GM19025 (cell line): ENCODE data around the gene NDUFA8.

Experiments used
- ATAC-seq: cut with Tn5 transposase; IDR thresholded peaks from one replicate; pipeline ENCODE4 v1.9.1; 2021; ENCODE audit warnings: mild to moderate bottlenecking, low read depth, moderate library complexity; ENCODE audit not compliant: unreplicated experiment

NDUFA8 gene

GRCh38 chr9:122107291-122107805 lies 52.2 kb downstream of the NDUFA8 start:
- no peak for ATAC-seq

- no peak for ATAC-seq
Measured at GRCh38 chr9:122106576-122106975, 53.0 kb downstream of the NDUFA8 start.

DNA sequence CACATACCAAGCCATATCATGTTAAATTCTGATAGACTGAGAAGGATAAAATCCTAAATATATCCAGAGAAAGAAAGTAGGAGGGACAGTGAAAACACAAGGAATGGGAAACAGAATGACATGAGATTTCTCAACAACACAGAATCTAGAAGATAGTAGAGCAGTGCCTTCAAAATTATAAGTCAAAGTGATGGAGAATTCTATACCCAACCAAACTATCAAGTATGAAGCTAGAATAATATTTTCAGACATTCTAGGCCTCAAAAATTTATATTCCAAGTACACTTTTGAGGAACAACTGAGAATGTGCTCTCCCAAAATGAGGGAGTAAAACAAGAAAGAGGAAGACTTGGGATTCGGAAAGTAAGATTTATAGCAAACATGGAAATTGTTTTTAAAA lies 55.6 kb downstream of the NDUFA8 start:
- no peak for ATAC-seq

DNA sequence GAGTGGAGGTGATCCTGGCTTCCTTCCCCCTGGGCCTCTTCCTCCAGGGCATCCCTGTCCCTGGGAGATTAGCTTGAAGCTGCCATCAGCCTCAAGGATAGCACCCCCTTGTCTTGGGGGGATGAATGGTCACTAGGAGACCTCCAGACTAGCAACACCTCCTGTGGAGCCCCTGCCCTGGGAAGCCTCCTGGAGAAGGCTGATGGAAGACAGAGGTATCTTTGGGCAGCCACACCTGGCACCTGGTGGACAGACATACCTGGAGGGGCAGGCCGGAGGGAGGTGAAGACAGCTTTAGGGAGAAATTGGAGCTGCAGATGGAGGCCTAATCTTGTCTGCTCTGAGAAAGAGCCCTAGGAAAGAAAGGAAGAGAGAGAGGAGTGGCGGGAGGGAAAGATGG lies 57.4 kb downstream of the NDUFA8 start:
- ATAC-seq = no peak

DNA sequence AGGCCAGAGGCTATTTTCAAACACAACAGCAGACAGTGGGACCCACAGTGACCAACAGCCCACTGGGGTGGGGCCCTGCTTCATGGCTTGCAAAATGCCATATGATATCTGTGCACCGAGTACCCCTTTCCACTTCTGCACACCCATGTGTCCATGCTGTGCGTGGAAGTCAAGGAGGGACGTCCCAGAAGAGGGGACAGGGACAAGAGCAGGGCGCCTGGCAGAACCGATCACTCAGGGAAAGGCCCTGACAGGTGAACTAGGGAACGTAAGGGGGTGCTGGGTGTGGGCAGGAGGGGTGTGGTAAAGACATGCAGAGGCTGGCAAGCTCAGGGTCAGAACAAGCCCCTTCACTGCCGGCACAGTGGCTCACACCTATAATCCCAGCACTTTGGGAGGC lies 58.8 kb downstream of the NDUFA8 start:
- ATAC-seq = no peak

GRCh38 chr9:122099271-122099869 lies 60.2 kb downstream of the NDUFA8 start:
- peak; percentile 57 for ATAC-seq

GRCh38 chr9:122097679-122098315 lies 61.8 kb downstream of the NDUFA8 start:
- no peak for ATAC-seq

GRCh38 chr9:122096620-122097415 lies 62.8 kb downstream of the NDUFA8 start:
- ATAC-seq = no peak

- ATAC-seq = no peak
Measured at GRCh38 chr9:122095010-122095767, 64.4 kb downstream of the NDUFA8 start.
